ENCODE results near the gene NTRK1.

The NTRK1 gene

GRCh38 chr1:156903328-156904091, 42.8 kb downstream of the NTRK1 start:
- no peak for DNase-seq (ENCODE audit: low read depth in 1 of 2, low spot score in 1 of 2)
- TF ChIP-seq REST (IDR thresholded peaks at IDR 0.05; ENCODE audit: insufficient replicate concordance, low read depth) (no peak), SPI1 (IDR thresholded peaks at IDR 0.05; ENCODE audit: borderline replicate concordance, low read depth) (no peak)
- Histone ChIP-seq H3K4me3 (replicated peaks; ENCODE audit: insufficient read depth, low read length) (no peak overlapping the region), H3K27ac (replicated peaks) (no peak overlapping the region), H3K27me3 (ENCODE audit: insufficient read depth, poor library complexity, severe bottlenecking) (peaks cover 5% of the 10 kb centered on the region)

GRCh38 chr1:156904187-156904959, 43.7 kb downstream of the NTRK1 start:
- H3K27ac ChIP-seq (replicated peaks) = no peak overlapping the region
- H3K27me3 ChIP-seq (ENCODE audit: insufficient read depth, poor library complexity, severe bottlenecking) = peaks cover 5% of the 10 kb centered on the region
- TF ChIP-seq SPI1 (IDR thresholded peaks at IDR 0.05; ENCODE audit: borderline replicate concordance, low read depth) (no peak), GABPA (IDR thresholded peaks at IDR 0.05; ENCODE audit: low read depth) (no peak), POLR2AphosphoS5 (IDR thresholded peaks at IDR 0.05; ENCODE audit: low read depth) (no peak), CTCF (IDR thresholded peaks at IDR 0.05; ENCODE audit: insufficient read depth, low read length) (no peak), REST (IDR thresholded peaks at IDR 0.05; ENCODE audit: insufficient replicate concordance, low read depth) (no peak)
- H3K4me3 ChIP-seq (replicated peaks; ENCODE audit: insufficient read depth, low read length) = no peak overlapping the region
- DNase-seq (ENCODE audit: low read depth in 1 of 2, low spot score in 1 of 2) = no peak

- Histone ChIP-seq H3K27ac (replicated peaks) (no peak overlapping the region), H3K4me3 (replicated peaks; ENCODE audit: insufficient read depth, low read length) (no peak overlapping the region), H3K27me3 (ENCODE audit: insufficient read depth, poor library complexity, severe bottlenecking) (peaks cover 5% of the 10 kb centered on the region)
- TF ChIP-seq POLR2AphosphoS5 (IDR thresholded peaks at IDR 0.05; ENCODE audit: low read depth) (no peak), REST (IDR thresholded peaks at IDR 0.05; ENCODE audit: insufficient replicate concordance, low read depth) (no peak), GABPA (IDR thresholded peaks at IDR 0.05; ENCODE audit: low read depth) (no peak), SPI1 (IDR thresholded peaks at IDR 0.05; ENCODE audit: borderline replicate concordance, low read depth) (no peak), CTCF (IDR thresholded peaks at IDR 0.05; ENCODE audit: insufficient read depth, low read length) (no peak)
- DNase-seq (ENCODE audit: low read depth in 1 of 2, low spot score in 1 of 2) = no peak
Observed at GRCh38 chr1:156905176-156905575, 44.5 kb downstream of the NTRK1 start.
